Endothelial cell (in vitro differentiated cells): ENCODE results near the gene FIGNL2. TPM values are rescaled to one million over a fixed set of nuclear protein-coding genes. Genes with fewer than 3 reads are reported as not detected.

Source experiments
- DNase-seq: peaks from one replicate; pipeline ENCODE4 v3.0.0; 2021; ENCODE audit warnings: low spot score
- H3K27ac Mint-ChIP-seq: one replicate; pipeline ENCODE4 v1.8.0; 2021; ENCODE audit warnings: mixed read lengths, inconsistent platforms; ENCODE audit not compliant: unreplicated experiment
- H3K27me3 Mint-ChIP-seq: one replicate; pipeline ENCODE4 v1.8.0; 2021; ENCODE audit warnings: mild to moderate bottlenecking, moderate library complexity, mixed read lengths, inconsistent platforms; ENCODE audit not compliant: unreplicated experiment
- H3K36me3 Mint-ChIP-seq: one replicate; pipeline ENCODE4 v1.8.0; 2021; ENCODE audit warnings: mild to moderate bottlenecking, low read depth, mixed read lengths, inconsistent platforms; ENCODE audit not compliant: unreplicated experiment
- H3K4me1 Mint-ChIP-seq: one replicate; pipeline ENCODE4 v1.8.0; 2021; ENCODE audit warnings: mild to moderate bottlenecking, mixed read lengths, inconsistent platforms; ENCODE audit not compliant: unreplicated experiment
- H3K4me3 Mint-ChIP-seq: one replicate; pipeline ENCODE4 v1.8.0; 2021; ENCODE audit warnings: mild to moderate bottlenecking, mixed read lengths, inconsistent platforms; ENCODE audit not compliant: unreplicated experiment
- H3K9me3 Mint-ChIP-seq: one replicate; pipeline ENCODE4 v1.8.0; 2021; ENCODE audit warnings: mixed read lengths, inconsistent platforms; ENCODE audit not compliant: unreplicated experiment
- CTCF ChIP-seq: fragments of 200-600 bp; sonication (generic); IDR thresholded peaks from one replicate; pipeline ENCODE4 v1.5.0; 2021; ENCODE audit warnings: antibody characterized with exemption; ENCODE audit not compliant: unreplicated experiment
- total RNA-seq: library from RNA; stranded (reverse); fragmentation: NEBNext Ultra II Directional; extraction: Animal tissue kit (Norgen Biotek cat#: 25700); gene quantifications from one replicate; pipeline ENCODE4 v1.2.1, GENCODE V29; 2021; ENCODE audit not compliant: unreplicated experiment

Gene FIGNL2
- total RNA-seq, 1 donor from 2014 or later = 42.0 TPM

- H3K36me3 Mint-ChIP-seq = peaks cover 15% of the 10 kb centered on the region
- H3K4me3 Mint-ChIP-seq = no peak overlapping the region
- H3K4me1 Mint-ChIP-seq = peaks cover 24% of the 10 kb centered on the region
- no peak overlapping the region for H3K27ac Mint-ChIP-seq
- peaks cover 15% of the 10 kb centered on the region for H3K27me3 Mint-ChIP-seq
- no peak for TF ChIP-seq CTCF
- no peaks in the 10 kb centered on the region for H3K9me3 Mint-ChIP-seq
- DNase-seq = no peak
Observed at GRCh38 chr12:51829641-51830040, 18.9 kb downstream of the FIGNL2 start.

- no peaks in the 10 kb centered on the region for H3K9me3 Mint-ChIP-seq
- H3K27ac Mint-ChIP-seq = no peak overlapping the region
- TF ChIP-seq CTCF = no peak
- peaks cover 14% of the 10 kb centered on the region for H3K27me3 Mint-ChIP-seq
- H3K36me3 Mint-ChIP-seq = peaks cover 17% of the 10 kb centered on the region
- DNase-seq = no peak
- peaks cover 24% of the 10 kb centered on the region for H3K4me1 Mint-ChIP-seq
- no peak overlapping the region for H3K4me3 Mint-ChIP-seq
Observed at GRCh38 chr12:51829011-51829481, 19.5 kb downstream of the FIGNL2 start.

- no peak for DNase-seq
- Mint-ChIP-seq H3K27me3 (peaks cover 12% of the 10 kb centered on the region), H3K27ac (no peak overlapping the region), H3K4me3 (no peak overlapping the region), H3K4me1 (peaks cover 19% of the 10 kb centered on the region), H3K9me3 (no peaks in the 10 kb centered on the region), H3K36me3 (peaks cover 9% of the 10 kb centered on the region)
- no peak for TF ChIP-seq CTCF
Observed at GRCh38 chr12:51827925-51828818, 20.3 kb downstream of the FIGNL2 start.

GRCh38 chr12:51826881-51827280, 21.6 kb downstream of the FIGNL2 start:
- TF ChIP-seq CTCF = no peak
- no peak overlapping the region for H3K27ac Mint-ChIP-seq
- H3K9me3 Mint-ChIP-seq = no peaks in the 10 kb centered on the region

GRCh38 chr12:51825216-51825615, 23.3 kb downstream of the FIGNL2 start:
- peaks cover 13% of the 10 kb centered on the region for H3K4me1 Mint-ChIP-seq
- H3K27ac Mint-ChIP-seq = no peak overlapping the region
- peaks cover 12% of the 10 kb centered on the region for H3K27me3 Mint-ChIP-seq
- no peaks in the 10 kb centered on the region for H3K9me3 Mint-ChIP-seq
- TF ChIP-seq CTCF = no peak
- peaks cover 8% of the 10 kb centered on the region for H3K36me3 Mint-ChIP-seq
- H3K4me3 Mint-ChIP-seq = no peak overlapping the region
- no peak for DNase-seq

More at GRCh38 chr12:51826881-51827280, 21.6 kb downstream of the FIGNL2 start:
- peaks cover 8% of the 10 kb centered on the region for H3K36me3 Mint-ChIP-seq
- DNase-seq = no peak
- peaks cover 13% of the 10 kb centered on the region for H3K4me1 Mint-ChIP-seq
- no peak overlapping the region for H3K4me3 Mint-ChIP-seq
- peaks cover 15% of the 10 kb centered on the region for H3K27me3 Mint-ChIP-seq
